D721Med (cell line): ENCODE data around the gene TTC34.

Experiments used
- DNase-seq: peaks from one replicate; pipeline ENCODE4 v3.0.0; 2011; ENCODE audit warnings: low spot score; ENCODE audit not compliant: insufficient read length
- FAIRE-seq: peaks from 2 replicates; lab custom pipeline; 2011; peaks lifted over from hg19 to GRCh38; lab: Jason Lieb, UNC
- CTCF ChIP-seq: IDR thresholded peaks from 2 replicates; pipeline ENCODE4 v1.5.1; 2012; ENCODE audit warnings: mild to moderate bottlenecking, control low read depth; ENCODE audit not compliant: insufficient read depth; ENCODE audit errors: missing control alignments

Gene TTC34

GRCh38 chr1:2817784-2818564 is 16.5 kb upstream of the TTC34 start:
- DNase-seq: no peak
- TF ChIP-seq CTCF: no peak
- FAIRE-seq: no peak

- DNase-seq: no peak
- TF ChIP-seq CTCF: no peak
- no peak for FAIRE-seq
These were observed 15.3 kb upstream of the TTC34 start for GRCh38 chr1:2816786-2817185.

GRCh38 chr1:2815551-2815950 is 14.1 kb upstream of the TTC34 start:
- FAIRE-seq: no peak

GRCh38 chr1:2814511-2815075 is 13.1 kb upstream of the TTC34 start:
- no peak for DNase-seq
- FAIRE-seq: no peak
- no peak for TF ChIP-seq CTCF

More at GRCh38 chr1:2815551-2815950, 14.1 kb upstream of the TTC34 start:
- DNase-seq: no peak
- TF ChIP-seq CTCF: no peak

GRCh38 chr1:2812939-2813653 is 11.6 kb upstream of the TTC34 start:
- DNase-seq: no peak
- no peak for TF ChIP-seq CTCF
- FAIRE-seq: no peak

- no peak for FAIRE-seq
- no peak for DNase-seq
- no peak for TF ChIP-seq CTCF
These were observed 10.6 kb upstream of the TTC34 start for GRCh38 chr1:2812136-2812535.
